Epithelial cell of proximal tubule (primary cell): Measurements from ENCODE around the gene UMAD1. TPM values are rescaled to one million over a fixed set of nuclear protein-coding genes. Genes with fewer than 3 reads are reported as not detected.

Experiments
- DNase-seq: peaks from one replicate; pipeline ENCODE4 v3.0.0-alpha.2; 2011; ENCODE audit warnings: low read depth
- H3K4me3 ChIP-seq: 2 replicates; pipeline ENCODE4 v1.5.1; 2011; ENCODE audit warnings: low read depth, mild to moderate bottlenecking, low read length
- CTCF ChIP-seq: conservative IDR thresholded peaks from 2 replicates; pipeline ENCODE4 v1.5.1; 2012; ENCODE audit warnings: low read depth, mild to moderate bottlenecking, low read length
- total RNA-seq: library from RNA; depleted of rRNA; stranded (reverse); fragments of >200 nt; gene quantifications from 2 replicates; pipeline ENCODE4 v1.2.3, GENCODE V29; 2015

UMAD1 gene
- total RNA-seq, 1 donor from 2014 or later = 9.7 TPM

- no peak overlapping the region for H3K4me3 ChIP-seq
- no peak for TF ChIP-seq CTCF
- no peak for DNase-seq
Observed at GRCh38 chr7:7857143-7857583, 216.6 kb downstream of the UMAD1 start.

- no peak overlapping the region for H3K4me3 ChIP-seq
- no peak for TF ChIP-seq CTCF
- DNase-seq = no peak
Observed at GRCh38 chr7:7858559-7858958, 218.0 kb downstream of the UMAD1 start.

GRCh38 chr7:7859411-7859810 is 218.9 kb downstream of the UMAD1 start:
- DNase-seq = no peak
- no peak for TF ChIP-seq CTCF
- H3K4me3 ChIP-seq = no peak overlapping the region

GRCh38 chr7:7861211-7861633 is 220.7 kb downstream of the UMAD1 start:
- TF ChIP-seq CTCF = no peak

GRCh38 chr7:7862393-7862792 is 221.8 kb downstream of the UMAD1 start:
- H3K4me3 ChIP-seq = no peak overlapping the region
- peak; percentile 36 for DNase-seq
- TF ChIP-seq CTCF = no peak

More at GRCh38 chr7:7861211-7861633, 220.7 kb downstream of the UMAD1 start:
- H3K4me3 ChIP-seq = no peak overlapping the region
- peak; percentile 61 for DNase-seq

GRCh38 chr7:7867846-7868571 is 227.5 kb downstream of the UMAD1 start:
- TF ChIP-seq CTCF = no peak
- DNase-seq = no peak
- H3K4me3 ChIP-seq = no peak overlapping the region

GRCh38 chr7:7868572-7868899 is 228.0 kb downstream of the UMAD1 start:
- no peak for TF ChIP-seq CTCF
- H3K4me3 ChIP-seq = no peak overlapping the region
- no peak for DNase-seq
